NCI-H1436 treated with DMSO at 0.1 percent for 48 hours (cell line): ENCODE measurements around the gene SRPRB.
"Not testable (repeated sequence)": the region's sequence is repeated elsewhere in the genome, so short reads cannot be mapped to it uniquely, and the experiment has no call there.

Experiments used
- DNase-seq: peaks from one replicate; lab custom pipeline; 2025; lab: John Stamatoyannopoulos, UW

SRPRB gene

DNA sequence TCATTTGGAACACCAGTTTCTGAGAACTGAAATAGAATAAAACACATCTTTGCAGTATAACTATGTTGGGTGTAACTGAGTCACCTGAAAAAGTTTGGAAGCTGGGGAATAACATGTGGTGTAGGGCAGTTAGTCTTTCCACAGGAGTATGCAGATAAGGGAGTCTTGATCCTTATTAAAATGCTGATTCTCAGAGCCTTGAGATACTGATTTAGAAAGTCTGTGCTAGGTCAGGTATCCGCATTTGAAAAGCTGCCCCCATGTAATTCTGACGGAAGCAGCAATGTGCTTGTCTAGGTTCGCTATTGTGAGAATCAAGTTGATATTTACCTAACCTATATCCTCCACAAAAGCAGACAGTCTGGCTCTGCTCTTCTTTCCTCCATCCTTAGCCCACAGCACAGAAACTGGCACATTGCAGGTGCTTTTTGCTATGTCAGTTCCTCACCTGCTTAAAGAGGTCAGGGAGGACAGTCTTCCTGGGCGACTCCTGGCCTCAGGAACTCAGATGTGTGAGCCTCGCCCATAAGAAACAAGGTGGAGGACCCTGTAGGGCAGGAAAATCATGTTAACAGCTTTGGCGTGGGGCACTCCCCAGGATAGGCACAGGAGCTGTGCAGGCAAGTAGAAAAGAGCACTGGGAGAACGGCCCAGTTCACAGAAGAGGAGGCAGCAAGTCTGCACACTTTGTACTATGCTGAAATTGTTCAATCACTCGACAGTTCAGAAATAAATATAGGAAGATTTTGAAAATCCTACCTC lies 27.6 kb upstream of the SRPRB start:
- no peak for DNase-seq

DNA sequence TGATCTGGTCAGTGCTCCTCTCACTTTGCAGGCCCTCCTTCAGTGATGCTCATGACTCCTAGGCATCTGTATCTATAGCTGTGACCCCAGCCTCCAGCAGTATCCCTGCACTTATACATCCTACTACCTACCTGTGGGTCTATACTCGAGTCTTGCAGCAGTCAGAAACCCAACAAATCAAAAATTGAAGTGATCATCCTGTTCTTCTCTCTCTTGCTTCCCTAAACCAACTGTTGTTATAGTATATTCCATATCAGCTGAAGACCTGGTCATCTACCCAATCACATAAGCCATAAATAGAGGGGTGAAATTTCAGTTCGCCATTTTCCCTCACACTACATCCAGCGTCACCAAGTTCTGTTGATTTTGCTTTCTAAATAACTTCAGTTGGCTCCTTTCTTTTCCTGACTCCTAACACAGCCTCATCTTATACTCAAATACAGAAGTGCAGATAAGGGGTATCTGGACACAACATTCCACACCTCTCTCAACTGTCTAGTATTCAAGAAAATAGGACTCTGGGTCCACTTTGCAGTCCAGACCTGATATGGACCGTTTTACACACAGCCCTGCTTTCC lies 25.9 kb upstream of the SRPRB start:
- no peak for DNase-seq

DNA sequence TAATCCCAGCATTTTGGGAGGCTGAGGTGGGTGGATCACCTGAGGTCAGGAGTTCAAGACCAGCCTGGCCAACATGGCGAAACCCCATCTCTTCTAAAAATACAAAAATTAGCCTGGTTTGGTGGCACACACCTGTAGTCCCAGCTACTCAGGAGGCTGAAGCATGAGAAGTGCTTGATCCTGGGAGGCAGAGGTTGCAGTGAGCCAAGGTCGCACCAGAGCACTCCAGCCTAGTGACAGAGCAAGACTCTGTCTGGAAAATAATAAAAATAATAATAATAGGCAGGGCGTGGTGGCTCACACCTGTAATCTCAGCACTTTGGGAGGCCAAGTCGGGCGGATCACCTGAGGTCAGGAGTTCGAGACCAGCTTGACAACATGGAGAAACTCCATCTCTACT lies 24.9 kb upstream of the SRPRB start:
- DNase-seq = not testable (repeated sequence)

DNA sequence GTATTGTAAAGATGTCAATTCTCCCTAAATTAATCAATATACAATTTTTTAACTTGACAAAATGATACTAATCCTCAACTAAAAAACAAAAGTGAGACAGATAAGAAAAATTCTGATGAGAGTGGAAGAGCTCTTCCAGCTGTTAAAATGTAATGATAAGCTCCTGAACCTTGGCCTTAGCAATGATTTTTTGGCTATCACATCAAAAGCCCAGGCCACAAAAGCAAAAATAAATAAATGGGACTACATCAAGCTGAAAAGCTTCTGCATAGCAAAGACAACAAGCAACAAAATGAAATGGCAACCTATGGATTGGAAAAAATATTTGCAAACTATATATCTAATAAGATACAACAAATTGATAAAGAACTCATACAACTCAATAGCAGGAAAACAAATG lies 24.0 kb upstream of the SRPRB start:
- DNase-seq = no peak

DNA sequence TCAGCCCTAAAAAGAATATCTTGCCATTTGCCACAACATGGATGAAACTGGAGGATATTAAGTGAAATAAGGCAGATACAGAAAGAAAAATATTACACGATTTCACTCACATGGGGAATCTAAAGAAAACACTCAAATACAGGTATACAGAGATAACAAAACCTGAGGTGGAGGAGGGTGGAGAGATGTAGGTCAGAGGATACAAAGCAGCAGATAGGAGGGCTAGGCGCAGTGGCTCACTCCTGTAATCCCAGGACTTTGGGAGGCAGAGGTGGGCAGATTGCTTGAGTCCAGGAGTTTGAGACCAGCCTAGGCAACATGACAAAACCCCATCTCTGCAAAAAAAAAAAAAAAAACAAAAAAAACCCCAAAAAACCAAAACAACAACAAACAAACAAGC lies 23.2 kb upstream of the SRPRB start:
- DNase-seq = no peak

DNA sequence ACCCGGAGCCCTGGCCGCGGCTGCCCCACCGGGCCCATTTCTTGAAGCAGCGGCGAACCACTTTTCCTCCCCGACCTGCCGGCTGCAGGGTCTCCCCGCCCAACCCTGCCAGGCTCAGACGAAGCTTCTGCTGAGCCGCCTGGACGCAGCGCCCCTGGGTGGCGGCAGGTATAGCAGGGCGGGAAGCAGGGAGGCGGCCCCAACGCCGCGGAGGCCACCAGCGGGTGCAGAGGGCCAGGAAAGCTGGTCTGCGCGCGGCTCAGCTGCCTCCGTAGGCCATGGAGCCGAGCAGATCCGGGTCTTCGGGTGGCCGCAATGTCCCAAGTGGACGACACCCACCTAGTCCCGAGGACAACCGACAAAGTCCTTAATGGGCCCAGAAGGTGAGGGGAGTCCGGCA lies 21.9 kb upstream of the SRPRB start:
- DNase-seq = no peak

DNA sequence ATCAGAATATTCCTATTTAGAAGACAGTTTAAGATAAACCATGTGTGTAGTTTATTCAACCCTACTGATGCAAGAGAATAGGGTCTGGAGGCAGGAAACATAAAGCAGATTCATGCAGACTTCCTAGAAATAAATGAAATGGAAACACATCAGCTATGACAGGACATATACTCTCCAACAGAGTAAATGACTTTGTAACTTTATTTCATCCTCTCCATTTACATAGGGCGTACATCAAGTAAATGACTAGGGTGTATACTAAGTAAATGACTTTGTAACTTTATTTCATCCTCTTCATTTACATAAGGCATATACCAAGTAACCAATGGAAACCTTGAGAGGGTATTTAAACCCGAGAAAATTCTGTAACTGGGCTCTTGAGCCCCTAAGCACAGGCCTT lies 17.6 kb upstream of the SRPRB start:
- DNase-seq = no peak

DNA sequence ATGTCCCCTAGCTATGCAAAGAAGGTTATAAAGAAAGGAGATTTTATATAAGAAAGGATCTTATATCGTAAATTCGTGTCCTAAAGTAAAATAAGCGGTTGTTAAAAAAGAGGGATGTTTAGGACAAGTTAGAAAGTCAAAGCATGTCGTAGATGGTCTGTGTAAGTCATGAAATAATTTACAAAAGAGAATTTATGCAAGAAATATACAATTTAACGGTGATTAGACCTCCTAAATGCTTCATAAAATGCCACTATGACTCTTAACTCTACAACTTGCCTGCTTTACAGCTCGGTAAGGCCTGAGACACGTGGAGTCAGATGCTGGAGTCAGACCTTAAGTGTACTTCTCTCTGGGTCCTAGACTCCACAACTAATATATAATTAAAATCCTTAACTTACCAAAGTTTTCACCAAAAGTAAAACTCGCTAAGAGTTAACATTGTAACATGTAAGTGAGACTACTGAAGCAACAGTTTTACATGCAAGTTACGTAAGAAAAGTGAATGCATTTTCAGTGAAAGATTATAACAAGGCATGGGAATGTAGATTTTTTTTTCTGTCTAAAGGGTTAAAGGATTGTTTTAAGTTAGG lies 13.3 kb upstream of the SRPRB start:
- no peak for DNase-seq

DNA sequence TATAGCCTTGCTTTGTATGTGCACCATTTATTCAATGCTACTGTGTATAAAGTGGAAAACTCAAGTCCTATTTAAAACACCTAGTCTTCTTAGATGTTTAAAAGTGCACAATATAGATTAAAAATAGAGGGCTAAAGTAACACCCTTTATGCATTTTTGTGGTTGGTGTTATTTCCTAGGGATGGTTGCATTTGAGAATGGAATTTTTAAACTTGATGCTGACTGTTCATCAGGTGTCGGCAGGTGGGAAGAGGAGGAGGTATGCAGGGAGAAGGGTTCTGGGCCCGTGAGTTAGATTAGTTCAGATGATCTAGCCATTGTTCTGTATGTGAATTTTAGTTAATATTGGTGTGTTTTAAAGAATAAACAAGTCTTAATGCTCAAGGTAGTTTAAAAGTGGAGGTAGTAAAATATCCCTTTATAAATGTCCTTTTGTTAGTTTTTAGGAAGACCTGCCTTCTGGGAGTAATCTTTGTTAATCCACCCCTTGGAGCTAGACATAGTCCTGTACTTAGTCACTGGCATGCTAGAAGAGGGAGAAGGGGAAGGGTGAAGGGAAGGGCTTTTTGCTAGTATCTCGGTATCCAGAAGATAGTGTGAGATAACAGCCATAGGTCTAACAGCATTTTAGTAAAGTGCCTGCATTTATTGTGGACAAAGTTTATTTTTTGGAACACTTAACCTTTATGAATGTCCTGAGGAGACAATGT lies 8.1 kb upstream of the SRPRB start:
- no peak for DNase-seq

DNA sequence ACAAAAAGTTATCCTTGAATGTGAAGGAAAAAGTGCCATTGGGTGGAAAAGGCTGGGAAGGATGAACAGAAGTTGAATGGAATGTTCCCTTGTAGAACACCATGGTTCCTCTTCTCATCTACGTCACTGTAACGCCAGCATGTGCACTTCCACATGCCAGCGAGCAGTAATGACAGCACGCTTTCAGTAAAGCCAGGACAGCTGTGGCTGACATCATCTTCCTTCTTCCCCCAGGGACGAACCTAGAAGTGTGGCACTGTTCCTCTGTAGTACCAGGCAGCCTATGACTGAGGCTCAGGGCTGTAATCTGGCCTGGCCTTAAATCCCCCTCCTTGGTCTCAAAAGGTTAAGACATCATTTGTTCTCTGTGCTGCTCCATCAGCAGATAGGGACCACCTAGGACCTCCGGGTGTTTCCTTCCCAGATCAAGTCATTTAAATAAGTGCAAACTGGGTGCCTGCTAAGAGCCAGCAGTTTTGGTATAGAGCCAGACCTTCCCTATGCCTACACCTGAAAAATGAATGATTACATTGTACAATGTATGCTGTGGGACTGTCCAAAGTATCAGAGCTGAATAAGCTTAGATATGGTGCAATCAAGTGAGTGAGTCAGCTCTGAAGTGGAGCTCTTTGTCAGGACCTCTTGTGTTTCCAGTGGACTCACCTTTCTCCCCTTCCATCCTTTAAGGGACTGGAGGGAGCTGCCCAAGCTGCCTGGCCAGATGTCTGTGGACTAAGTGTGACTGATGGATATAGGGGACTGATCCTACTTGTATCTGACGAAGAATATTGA lies 5.6 kb upstream of the SRPRB start:
- no peak for DNase-seq

DNA sequence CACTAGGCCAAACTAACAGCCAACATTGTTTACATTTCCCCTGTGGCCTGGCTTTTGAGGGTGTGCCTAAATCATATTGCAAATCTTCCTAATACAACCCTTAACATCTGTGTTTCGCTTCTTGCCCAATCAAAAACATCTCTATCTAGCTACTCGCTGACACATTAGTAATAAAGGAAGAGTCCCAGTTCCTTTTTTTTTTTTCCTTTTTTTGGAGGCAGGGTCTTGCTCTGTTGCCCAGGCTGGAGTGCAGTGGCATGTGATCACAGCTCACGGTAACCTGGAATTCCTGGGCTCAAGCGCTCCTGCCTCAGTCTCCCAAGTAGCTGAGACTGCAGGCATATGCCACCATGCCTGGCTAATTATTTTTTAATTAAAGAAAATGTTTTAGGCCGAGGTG lies 2.1 kb upstream of the SRPRB start:
- no peak for DNase-seq

DNA sequence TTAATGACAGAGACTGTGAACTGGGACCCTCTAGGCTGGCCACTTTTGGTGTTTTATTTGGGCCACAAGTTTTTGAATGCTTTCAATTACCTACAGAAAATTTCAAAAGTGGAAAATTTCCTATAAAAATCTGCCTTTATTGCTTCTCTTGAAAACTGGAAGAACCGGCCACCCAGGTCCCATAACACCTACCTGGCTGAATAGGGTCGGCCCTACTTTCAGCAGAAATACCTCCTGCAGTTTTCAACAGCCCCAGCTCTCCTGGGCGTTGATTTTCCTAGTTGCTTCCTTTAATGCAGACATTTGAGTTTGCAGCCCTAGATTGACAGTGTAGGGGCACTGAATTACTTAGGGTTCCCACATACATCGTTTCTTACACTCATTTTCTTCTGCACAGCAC lies 719 bp upstream of the SRPRB start:
- DNase-seq = no peak

DNA sequence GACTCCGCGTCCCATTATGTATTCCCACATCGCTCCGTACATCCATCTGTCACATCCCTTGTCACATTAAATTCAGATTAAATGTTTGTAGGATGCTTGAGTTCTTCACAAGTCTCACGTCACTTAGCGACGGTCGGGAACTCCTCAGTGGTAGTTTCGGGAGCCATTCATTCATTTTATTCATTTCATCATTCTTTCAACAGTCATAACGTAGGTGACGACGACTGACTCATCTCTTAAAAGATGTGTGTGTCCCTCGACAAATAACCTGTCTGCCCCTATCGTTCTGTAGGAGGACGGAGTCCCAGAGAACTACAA lies 272 bp upstream of the SRPRB start:
- no peak for DNase-seq

DNA sequence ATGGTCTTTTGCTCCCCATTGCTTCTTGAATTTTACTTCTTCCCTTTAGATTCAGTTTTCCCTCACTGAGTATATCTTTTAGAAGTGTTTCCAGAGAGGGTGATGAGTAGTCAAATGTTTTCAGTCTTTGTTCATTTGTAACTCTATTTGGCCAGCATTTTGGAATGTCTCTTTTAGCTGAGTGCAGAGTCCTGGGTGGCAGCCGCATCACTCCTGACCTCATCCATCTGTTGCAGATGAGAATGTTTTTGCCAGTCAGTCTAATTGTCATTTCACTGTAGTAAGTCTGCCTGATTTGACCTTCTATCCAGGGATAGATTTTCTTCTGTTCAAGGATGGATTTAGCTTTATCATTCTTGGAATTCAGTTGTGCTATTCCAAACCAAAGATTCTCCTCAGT lies 7.3 kb downstream of the SRPRB start:
- DNase-seq = no peak

DNA sequence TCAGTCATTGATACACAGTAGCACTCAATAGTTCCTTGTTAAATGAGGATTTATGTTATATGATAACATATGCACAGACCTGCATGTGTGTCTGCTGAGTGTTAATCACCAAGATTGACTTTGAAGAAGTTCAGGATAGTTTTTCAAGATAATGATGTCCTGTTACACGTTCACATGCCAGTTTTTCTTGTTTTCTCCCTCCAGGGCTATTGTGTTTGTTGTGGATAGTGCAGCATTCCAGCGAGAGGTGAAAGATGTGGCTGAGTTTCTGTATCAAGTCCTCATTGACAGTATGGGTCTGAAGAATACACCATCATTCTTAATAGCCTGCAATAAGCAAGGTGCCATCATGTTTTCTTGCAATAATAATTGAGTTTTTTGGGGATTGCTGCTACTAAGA lies 9.8 kb downstream of the SRPRB start:
- DNase-seq = no peak

DNA sequence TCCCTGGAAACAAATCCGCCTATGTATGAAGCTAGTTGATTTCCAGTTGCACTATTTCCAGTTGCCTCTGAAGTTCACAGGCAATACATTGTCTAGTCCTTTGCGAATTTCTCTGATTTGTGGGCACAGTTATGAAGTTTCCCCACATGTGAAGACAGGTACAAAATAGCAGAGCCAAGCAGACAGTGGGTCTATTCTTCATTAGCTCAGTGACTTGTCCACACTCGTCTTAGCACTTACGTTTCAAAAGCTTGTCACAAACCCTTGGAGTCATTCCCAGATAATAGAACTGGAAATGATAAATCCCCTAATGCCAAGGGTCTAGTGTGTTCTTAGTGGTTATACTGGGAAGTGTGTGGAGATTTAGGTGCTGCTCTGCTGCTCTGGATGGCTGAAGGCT lies 14.5 kb downstream of the SRPRB start:
- DNase-seq = no peak

DNA sequence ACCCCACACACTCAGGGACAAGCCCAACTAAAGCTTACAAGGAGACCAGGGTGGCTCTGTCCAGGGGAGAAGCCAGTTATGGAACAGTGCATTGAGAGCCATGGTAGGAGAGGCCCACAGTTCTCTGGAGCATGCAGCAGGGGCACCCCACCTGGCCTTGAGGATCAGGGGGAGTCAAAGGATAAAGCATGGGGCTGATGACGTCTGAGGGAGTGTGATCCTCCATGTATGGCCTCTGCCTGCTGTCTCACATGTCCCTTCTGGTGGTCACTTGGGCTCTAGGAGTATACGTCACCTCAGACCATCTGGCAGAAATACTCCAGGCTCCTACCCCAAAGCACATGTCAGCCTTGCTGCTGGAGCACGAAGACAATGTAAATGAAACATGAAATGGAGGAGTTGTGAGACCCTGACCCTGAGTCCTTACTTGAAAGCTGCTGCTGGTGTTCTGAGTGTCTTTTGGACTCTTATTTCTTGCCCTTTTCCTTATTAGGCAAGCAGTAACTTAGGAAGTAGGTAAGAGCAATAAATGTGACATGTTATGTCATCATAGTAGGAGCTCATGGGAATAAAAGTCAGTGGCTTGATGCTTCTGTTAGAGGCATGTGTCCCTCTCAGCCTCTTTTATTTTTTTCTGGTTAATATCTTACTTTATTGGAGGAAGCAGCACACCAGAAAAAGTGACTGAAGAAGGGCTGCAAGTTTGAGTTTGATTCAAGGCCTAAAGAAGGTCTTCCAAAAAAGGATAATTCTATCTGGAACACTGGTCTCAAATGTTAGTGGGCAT lies 15.5 kb downstream of the SRPRB start:
- no peak for DNase-seq

DNA sequence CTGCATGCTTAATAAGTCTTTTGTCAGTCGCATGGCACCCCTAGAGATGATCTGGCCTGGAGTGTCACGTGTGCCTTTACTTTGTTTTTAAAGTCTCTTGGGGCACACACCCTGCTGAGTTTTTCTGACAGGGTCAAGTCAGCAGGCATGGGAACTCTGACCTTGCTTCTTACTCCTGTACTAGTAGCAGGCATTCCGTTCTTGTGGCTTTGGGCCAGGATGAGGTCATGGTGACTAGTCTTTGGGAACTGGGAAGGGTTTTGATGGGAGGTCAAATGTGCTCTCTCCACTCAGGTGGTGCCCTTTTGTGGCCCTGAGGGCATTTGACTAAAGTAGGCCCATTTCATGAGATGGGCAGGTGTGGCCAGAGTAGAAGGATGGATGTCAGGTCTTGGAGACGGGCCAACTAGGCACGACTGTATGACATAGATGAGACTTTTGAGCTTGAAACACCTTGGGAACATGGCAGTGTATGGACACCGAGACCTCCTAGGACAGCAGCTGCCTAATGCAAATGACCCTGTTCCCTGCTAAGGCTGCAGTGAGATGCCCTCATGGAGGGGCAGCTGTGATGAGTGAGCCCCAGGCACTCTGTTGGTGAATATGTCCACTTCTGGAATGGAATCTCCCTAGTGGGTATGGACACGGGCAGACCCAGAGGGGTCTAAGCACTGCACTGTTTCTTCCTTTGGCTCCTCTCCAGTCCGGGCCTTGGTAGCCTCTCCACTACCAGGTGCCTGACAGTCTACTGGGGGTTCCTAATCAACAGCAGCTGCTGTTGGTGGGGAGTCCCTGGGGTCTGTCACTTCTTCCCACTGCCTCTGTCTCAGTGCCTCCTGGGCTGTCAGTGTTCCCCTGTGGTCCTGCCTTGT lies 16.4 kb downstream of the SRPRB start:
- no peak for DNase-seq

DNA sequence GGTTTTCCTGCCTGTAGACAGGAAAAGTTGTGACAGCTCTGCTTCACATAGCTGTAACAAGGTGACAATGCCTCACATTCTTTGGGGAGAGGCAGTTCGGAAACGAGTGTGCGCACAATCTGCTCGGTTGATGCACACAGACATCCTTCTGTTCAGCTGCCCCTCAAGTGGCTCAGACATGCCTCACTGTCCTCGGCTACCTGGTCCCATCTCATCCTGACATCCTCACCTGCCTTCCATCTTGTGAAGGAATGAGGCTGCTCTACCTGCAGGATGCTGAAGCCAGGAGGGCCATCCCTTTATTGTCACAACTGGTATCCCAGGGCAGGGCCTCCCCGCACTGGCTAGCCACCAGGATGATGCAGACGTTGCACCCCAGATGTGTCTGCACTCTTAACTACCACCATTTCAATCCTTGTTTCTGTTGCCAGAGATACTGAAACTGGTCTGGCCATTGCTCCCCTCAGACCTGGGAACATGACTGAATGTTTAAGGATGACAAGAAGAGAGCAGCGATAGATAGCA lies 19.4 kb downstream of the SRPRB start:
- DNase-seq = no peak

DNA sequence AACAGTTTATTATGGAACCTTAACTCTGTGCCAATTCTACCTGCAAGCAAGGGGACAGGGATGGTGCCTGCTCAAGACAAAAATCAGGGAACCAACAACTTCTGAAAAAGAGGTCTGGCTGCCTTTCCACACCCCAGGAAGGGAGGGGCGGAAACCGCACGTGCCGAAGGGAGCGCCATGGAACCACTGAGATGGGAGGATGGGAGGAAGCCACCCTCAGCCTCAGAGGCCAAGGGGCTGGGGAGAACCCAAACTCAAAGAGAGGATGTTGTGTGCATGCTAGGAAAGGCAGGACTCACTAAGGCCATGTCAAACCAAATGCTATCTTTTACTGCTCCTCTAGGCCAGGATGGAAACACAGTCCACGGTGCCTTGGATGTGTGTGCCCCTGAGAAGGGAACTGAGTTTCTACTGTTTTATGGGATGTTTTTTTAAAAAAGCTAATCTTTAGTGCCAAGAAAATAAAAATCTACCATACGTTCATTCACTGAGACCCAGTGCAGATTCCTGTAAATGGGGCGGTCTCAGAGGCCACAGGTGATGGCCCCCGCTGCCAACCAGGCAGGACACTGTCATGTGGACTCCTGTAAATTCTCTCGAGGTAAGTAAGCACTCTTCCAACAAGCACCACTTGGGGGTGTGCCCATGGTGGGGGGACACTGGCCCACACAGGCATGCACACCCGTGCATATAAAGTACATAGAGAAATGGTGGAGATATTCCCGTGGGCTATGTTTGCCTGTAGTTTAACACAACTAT lies 20.5 kb downstream of the SRPRB start:
- DNase-seq = no peak
